ENCODE data around the gene BPNT1.

DNA sequence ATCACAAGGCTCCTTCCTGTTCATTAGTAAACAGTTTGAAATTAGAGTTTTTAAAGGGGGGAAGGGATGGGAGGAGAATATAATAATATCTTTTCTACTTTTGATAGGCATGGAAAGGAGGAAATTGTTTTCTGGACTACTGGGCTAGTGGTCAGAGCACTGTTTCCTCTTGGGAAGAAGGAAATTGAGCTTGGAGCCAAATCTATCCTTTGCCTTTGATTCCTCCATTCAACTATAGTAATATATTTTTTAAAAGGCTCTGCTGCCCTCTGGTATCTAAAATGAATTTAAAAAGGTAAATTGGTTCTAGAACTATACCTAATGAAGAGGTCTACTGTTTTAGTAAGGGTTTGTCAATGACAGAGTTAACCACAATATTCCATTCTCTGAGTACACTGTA, 10.2 kb upstream of the BPNT1 start:
- no peak for TF ChIP-seq CTCF (conservative IDR thresholded peaks at IDR 0.05)
- TF ChIP-seq EZH2 (IDR thresholded peaks at IDR 0.05; ENCODE audit: low read depth), result no peak
